Measurements from ENCODE around the gene C1GALT1C1L. TPM values are rescaled to one million over a fixed set of nuclear protein-coding genes. Genes with fewer than 3 reads are reported as not detected.
"Not testable (repeated sequence)": the region's sequence is repeated elsewhere in the genome, so short reads cannot be mapped to it uniquely, and the experiment has no call there.

C1GALT1C1L gene
- total and polyA plus RNA-seq, 2 donors (not counting 3 experiments of a cell fraction or from before 2014, with no cell fraction given), result 0.40 to 0.76 TPM

- no peaks in the 10 kb centered on the region for H4K20me1 ChIP-seq (replicated peaks; ENCODE audit: control insufficient read depth, extremely low read depth, insufficient read depth, low read length)
- H3K9me1 ChIP-seq (replicated peaks; ENCODE audit: control insufficient read depth, extremely low read depth, insufficient read depth, low read length), result no peaks in the 10 kb centered on the region
- H2AFZ ChIP-seq (ENCODE audit: low read depth, low read length), result no peak overlapping the region
- H3K4me3 ChIP-seq (replicated peaks in 1 of 3; ENCODE audit: insufficient read depth in 1 of 3, low read depth in 1 of 3, low read length in 3 of 3), result no peak overlapping the region
- BruUV-seq (replicated peaks), result no TSS peak
- H3K27me3 ChIP-seq (ENCODE audit: control insufficient read depth in 2 of 2, insufficient read depth in 2 of 2, low read length in 2 of 2), result no peaks in the 10 kb centered on the region
- CTCF ChIA-PET, result interaction anchor here (2.5 kb wide), 1 partner anchor 8 kb away, joined by 12 read pairs; no protein-coding TSS in a partner anchor
- H3K9ac ChIP-seq (replicated peaks; ENCODE audit: extremely low read depth, insufficient read depth, low read length), result no peak overlapping the region
- TF ChIP-seq CTCF (IDR thresholded peaks at IDR 0.05; ENCODE audit: extremely low read depth in 1 of 2, insufficient read depth in 1 of 2, low read depth in 1 of 2, low read length in 2 of 2), result no peak
- no peak for TF ChIP-seq GATA2 (IDR thresholded peaks at IDR 0.05; ENCODE audit: insufficient read depth, insufficient read length, low read depth, low read length)
- TF ChIP-seq POLR2A (IDR thresholded peaks at IDR 0.05; ENCODE audit: low read depth, low read length), result no peak
- TF ChIP-seq POLR2AphosphoS5 (IDR thresholded peaks at IDR 0.05; ENCODE audit: insufficient read depth, low read depth, low read length), result no peak
- no peak for TF ChIP-seq EZH2 (IDR thresholded peaks at IDR 0.05; ENCODE audit: borderline replicate concordance, low read depth, low read length, severe bottlenecking)
- TF ChIP-seq FOS (IDR thresholded peaks at IDR 0.05; ENCODE audit: borderline replicate concordance, insufficient read depth, low read length), result no peak
- TF ChIP-seq MYC (IDR thresholded peaks at IDR 0.05; ENCODE audit: low read depth, low read length), result no peak
- TF ChIP-seq MAX (IDR thresholded peaks at IDR 0.05; ENCODE audit: insufficient read depth, insufficient read length), result no peak
- TF ChIP-seq JUN (IDR thresholded peaks at IDR 0.05; ENCODE audit: borderline replicate concordance, insufficient read depth, insufficient read length, low read depth), result no peak
- intact Hi-C loops (cut with micrococcal nuclease), result no loop called here
- no peaks in the 10 kb centered on the region for H3K79me2 ChIP-seq (ENCODE audit: control insufficient read depth, insufficient read depth, low read length)
- POLR2A ChIA-PET, result no interaction called here
- no peaks in the 10 kb centered on the region for H3K4me1 ChIP-seq (ENCODE audit: control insufficient read depth, extremely low read depth, insufficient read depth, low read length)
- H3K4me2 ChIP-seq (ENCODE audit: insufficient read depth, low read length), result no peak overlapping the region
- no peaks in the 10 kb centered on the region for H3K36me3 ChIP-seq (ENCODE audit: control insufficient read depth in 2 of 2, extremely low read depth in 1 of 2, insufficient read depth in 2 of 2, low read length in 2 of 2)
- FAIRE-seq (no peak), DNase-seq (ENCODE audit: low read depth, low spot score) (no peak)
- no peak overlapping the region for H3K27ac ChIP-seq (ENCODE audit: insufficient read depth, low read depth, low read length)
- H3K9me3 ChIP-seq (replicated peaks; ENCODE audit: control insufficient read depth, insufficient read depth, low read length), result no peaks in the 10 kb centered on the region
- dilution Hi-C loops (cut with MboI; ENCODE audit: extremely low pct_ligation_motif_present, low sequenced_read_pairs), result no loop called here
Measured at GRCh38 chr2:43699761-43700160, 23.5 kb upstream of the C1GALT1C1L start.

- FAIRE-seq; H3K4me2 ChIP-seq (ENCODE audit: insufficient read depth, low read length); H3K4me1 ChIP-seq (ENCODE audit: control insufficient read depth, extremely low read depth, insufficient read depth, low read length); H3K9ac ChIP-seq (replicated peaks; ENCODE audit: extremely low read depth, insufficient read depth, low read length); H2AFZ ChIP-seq (ENCODE audit: low read depth, low read length); intact Hi-C loops (cut with micrococcal nuclease); H3K27ac ChIP-seq (ENCODE audit: insufficient read depth, low read depth, low read length); POLR2A ChIA-PET; H3K4me3 ChIP-seq (replicated peaks in 1 of 3; ENCODE audit: insufficient read depth in 1 of 3, low read depth in 1 of 3, low read length in 3 of 3); BruUV-seq (replicated peaks); H3K79me2 ChIP-seq (ENCODE audit: control insufficient read depth, insufficient read depth, low read length); dilution Hi-C loops (cut with MboI; ENCODE audit: extremely low pct_ligation_motif_present, low sequenced_read_pairs); H3K27me3 ChIP-seq (ENCODE audit: control insufficient read depth in 2 of 2, insufficient read depth in 2 of 2, low read length in 2 of 2); DNase-seq (ENCODE audit: low read depth, low spot score); H3K9me1 ChIP-seq (replicated peaks; ENCODE audit: control insufficient read depth, extremely low read depth, insufficient read depth, low read length); H4K20me1 ChIP-seq (replicated peaks; ENCODE audit: control insufficient read depth, extremely low read depth, insufficient read depth, low read length); H3K36me3 ChIP-seq (ENCODE audit: control insufficient read depth in 2 of 2, extremely low read depth in 1 of 2, insufficient read depth in 2 of 2, low read length in 2 of 2); H3K9me3 ChIP-seq (replicated peaks; ENCODE audit: control insufficient read depth, insufficient read depth, low read length): not testable (repeated sequence)
- CTCF ChIA-PET, result interaction anchor here (1.1 to 2.5 kb wide), 2 partner anchors 10 kb away, joined by 4 to 12 read pairs; no protein-coding TSS in a partner anchor
Measured at GRCh38 chr2:43698140-43698539, 21.9 kb upstream of the C1GALT1C1L start.

Measured in endothelial cell of umbilical vein (primary cell).